ENCODE data around the gene NCKAP5L.

NCKAP5L gene

GRCh38 chr12:49792976-49793580, 35.1 kb downstream of the NCKAP5L start:
- no peak overlapping the region for H4K8ac ChIP-seq (ENCODE audit: low read length)
- H3K27me3 ChIP-seq (ENCODE audit: control insufficient read depth in 1 of 2, insufficient read depth in 1 of 2, low read length in 2 of 2), result no peaks in the 10 kb centered on the region
- no peak overlapping the region for H3K9ac ChIP-seq (ENCODE audit: low read length)
- H3K9me3 ChIP-seq (ENCODE audit: control insufficient read depth, low read length), result no peaks in the 10 kb centered on the region
- no peak overlapping the region for H3K4ac ChIP-seq (ENCODE audit: low read depth in 1 of 2, low read length in 2 of 2)
- H3K4me3 ChIP-seq (ENCODE audit: insufficient read depth in 1 of 2, low read depth in 1 of 2, low read length in 2 of 2), result peak overlapping the region in 1 of 2 experiments; percentile 26
- peaks cover 26% of the 10 kb centered on the region for H3K79me1 ChIP-seq (replicated peaks; ENCODE audit: low read length, poor library complexity, severe bottlenecking)
- H3K4me2 ChIP-seq (ENCODE audit: low read length, poor library complexity, severe bottlenecking), result no peak overlapping the region
- no peak overlapping the region for H4K91ac ChIP-seq (ENCODE audit: low read length)
- H3K23ac ChIP-seq (ENCODE audit: low read length in 2 of 2), result no peak overlapping the region
- no peak overlapping the region for H2BK12ac ChIP-seq (ENCODE audit: low read length in 2 of 2)
- WGBS, result 93% methylated on average over 3 of the region's 11 CpGs
- H3K18ac ChIP-seq (ENCODE audit: low read depth in 1 of 2, low read length in 2 of 2), result peak overlapping the region in 1 of 2 experiments; percentile 14
- peaks cover 80 to 85% of the 10 kb centered on the region in 2 experiments for H3K36me3 ChIP-seq (ENCODE audit: control insufficient read depth in 1 of 2, insufficient read depth in 2 of 2, low read depth in 1 of 2, low read length in 2 of 2)
- H2BK15ac ChIP-seq (ENCODE audit: low read depth, poor library complexity, severe bottlenecking), result no peak overlapping the region
- H3K27ac ChIP-seq (ENCODE audit: low read length, poor library complexity, severe bottlenecking), result no peak overlapping the region
- no peak overlapping the region for H2BK120ac ChIP-seq (ENCODE audit: low read depth, low read length)
- no peak overlapping the region for H2BK5ac ChIP-seq (ENCODE audit: low read depth, low read length, poor library complexity, severe bottlenecking)
- H2AFZ ChIP-seq (ENCODE audit: low read depth, low read length), result no peak overlapping the region
- peaks cover 1% of the 10 kb centered on the region for H3K4me1 ChIP-seq (ENCODE audit: control insufficient read depth, insufficient read depth, low read depth, low read length)
- no peak for DNase-seq
- H3K14ac ChIP-seq (ENCODE audit: low read length in 2 of 2), result peak overlapping the region in 1 of 2 experiments; percentile 32
- H2AK5ac ChIP-seq (ENCODE audit: low read length, severe bottlenecking), result no peak overlapping the region

GRCh38 chr12:49792181-49792970, 35.8 kb downstream of the NCKAP5L start:
- Histone ChIP-seq H2BK120ac (ENCODE audit: low read depth, low read length) (no peak overlapping the region), H2AK5ac (ENCODE audit: low read length, severe bottlenecking) (no peak overlapping the region), H3K4me3 (ENCODE audit: insufficient read depth in 1 of 2, low read depth in 1 of 2, low read length in 2 of 2) (no peak overlapping the region), H3K4me2 (ENCODE audit: low read length, poor library complexity, severe bottlenecking) (no peak overlapping the region), H3K27ac (ENCODE audit: low read length, poor library complexity, severe bottlenecking) (no peak overlapping the region), H3K9me3 (ENCODE audit: control insufficient read depth, low read length) (peaks cover 3% of the 10 kb centered on the region), H3K79me1 (replicated peaks; ENCODE audit: low read length, poor library complexity, severe bottlenecking) (peaks cover 26% of the 10 kb centered on the region), H2BK15ac (ENCODE audit: low read depth, poor library complexity, severe bottlenecking) (no peak overlapping the region), H3K36me3 (ENCODE audit: control insufficient read depth in 1 of 2, insufficient read depth in 2 of 2, low read depth in 1 of 2, low read length in 2 of 2) (peaks cover 73 to 85% of the 10 kb centered on the region in 2 experiments), H3K18ac (ENCODE audit: low read depth in 1 of 2, low read length in 2 of 2) (no peak overlapping the region), H3K9ac (ENCODE audit: low read length) (no peak overlapping the region), H3K14ac (ENCODE audit: low read length in 2 of 2) (no peak overlapping the region), H2AFZ (ENCODE audit: low read depth, low read length) (no peak overlapping the region), H2BK12ac (ENCODE audit: low read length in 2 of 2) (no peak overlapping the region), H2BK5ac (ENCODE audit: low read depth, low read length, poor library complexity, severe bottlenecking) (no peak overlapping the region), H4K91ac (ENCODE audit: low read length) (peak overlapping the region; percentile 50), H3K4ac (ENCODE audit: low read depth in 1 of 2, low read length in 2 of 2) (no peak overlapping the region), H3K23ac (ENCODE audit: low read length in 2 of 2) (no peak overlapping the region), H4K8ac (ENCODE audit: low read length) (no peak overlapping the region), H3K4me1 (ENCODE audit: control insufficient read depth, insufficient read depth, low read depth, low read length) (peaks cover 1% of the 10 kb centered on the region), H3K27me3 (ENCODE audit: control insufficient read depth in 1 of 2, insufficient read depth in 1 of 2, low read length in 2 of 2) (no peaks in the 10 kb centered on the region)
- WGBS, result 97% methylated on average over 19 of the region's 20 CpGs
- no peak for DNase-seq

- peak overlapping the region; percentile 19 for H2BK120ac ChIP-seq (ENCODE audit: low read depth, low read length)
- WGBS, result 84% methylated on average over 23 of the region's 23 CpGs
Measured at GRCh38 chr12:49791700-49792099, 36.5 kb downstream of the NCKAP5L start.

More at GRCh38 chr12:49791700-49792099, 36.5 kb downstream of the NCKAP5L start:
- no peak overlapping the region for H3K14ac ChIP-seq (ENCODE audit: low read length in 2 of 2)
- H3K36me3 ChIP-seq (ENCODE audit: control insufficient read depth in 1 of 2, insufficient read depth in 2 of 2, low read depth in 1 of 2, low read length in 2 of 2), result peaks cover 66 to 80% of the 10 kb centered on the region in 2 experiments
- H3K9ac ChIP-seq (ENCODE audit: low read length), result no peak overlapping the region
- no peak overlapping the region for H3K4ac ChIP-seq (ENCODE audit: low read depth in 1 of 2, low read length in 2 of 2)
- no peak overlapping the region for H2AFZ ChIP-seq (ENCODE audit: low read depth, low read length)
- H3K4me1 ChIP-seq (ENCODE audit: control insufficient read depth, insufficient read depth, low read depth, low read length), result peaks cover 1% of the 10 kb centered on the region
- H3K27ac ChIP-seq (ENCODE audit: low read length, poor library complexity, severe bottlenecking), result no peak overlapping the region
- H4K8ac ChIP-seq (ENCODE audit: low read length), result peak overlapping the region; percentile 23
- peak overlapping the region; percentile 50 for H4K91ac ChIP-seq (ENCODE audit: low read length)
- H2AK5ac ChIP-seq (ENCODE audit: low read length, severe bottlenecking), result no peak overlapping the region
- no peak overlapping the region for H2BK15ac ChIP-seq (ENCODE audit: low read depth, poor library complexity, severe bottlenecking)
- no peak overlapping the region for H3K18ac ChIP-seq (ENCODE audit: low read depth in 1 of 2, low read length in 2 of 2)
- H2BK5ac ChIP-seq (ENCODE audit: low read depth, low read length, poor library complexity, severe bottlenecking), result no peak overlapping the region
- peak overlapping the region in 1 of 2 experiments; percentile 54 for H2BK12ac ChIP-seq (ENCODE audit: low read length in 2 of 2)
- peaks cover 3% of the 10 kb centered on the region for H3K9me3 ChIP-seq (ENCODE audit: control insufficient read depth, low read length)
- no peak overlapping the region for H3K4me3 ChIP-seq (ENCODE audit: insufficient read depth in 1 of 2, low read depth in 1 of 2, low read length in 2 of 2)
- H3K27me3 ChIP-seq (ENCODE audit: control insufficient read depth in 1 of 2, insufficient read depth in 1 of 2, low read length in 2 of 2), result no peaks in the 10 kb centered on the region
- peaks cover 26% of the 10 kb centered on the region for H3K79me1 ChIP-seq (replicated peaks; ENCODE audit: low read length, poor library complexity, severe bottlenecking)
- no peak overlapping the region for H3K4me2 ChIP-seq (ENCODE audit: low read length, poor library complexity, severe bottlenecking)
- DNase-seq, result no peak
- H3K23ac ChIP-seq (ENCODE audit: low read length in 2 of 2), result no peak overlapping the region

All from mesenchymal stem cell (in vitro differentiated cells and primary cell).